Activated T-helper 2 cell treated with anti-CD3 and anti-CD28 coated beads, Interferon-gamma antibody, Interleukin-2, Interleukin-4, amounts not matched to agents 10 μg/mL and 5 μg/mL and 100 μg/mL, durations not matched to agents 14 hours and 24 hours and 36 hours (primary cell): Measurements from ENCODE around the gene YIPF1. TPM values are rescaled to one million over a fixed set of nuclear protein-coding genes. Genes with fewer than 3 reads are reported as not detected.

Experiments
- DNase-seq: peaks from one replicate; pipeline ENCODE4 v3.0.0; 2021; ENCODE audit warnings: low spot score
- H3K27ac Mint-ChIP-seq: one replicate; pipeline ENCODE4 v1.8.0; 2021; ENCODE audit warnings: mixed read lengths
- H3K27me3 Mint-ChIP-seq: one replicate; pipeline ENCODE4 v1.8.0; 2021; ENCODE audit warnings: low read depth, mixed read lengths
- H3K36me3 Mint-ChIP-seq: one replicate; pipeline ENCODE4 v1.8.0; 2021; ENCODE audit warnings: low read depth, mixed read lengths
- H3K4me1 Mint-ChIP-seq: one replicate; pipeline ENCODE4 v1.8.0; 2021; ENCODE audit warnings: low read depth, mixed read lengths
- H3K4me3 Mint-ChIP-seq: one replicate; pipeline ENCODE4 v1.8.0; 2021; ENCODE audit warnings: low read depth, mild to moderate bottlenecking, moderate library complexity, mixed read lengths
- H3K9me3 Mint-ChIP-seq: one replicate; pipeline ENCODE4 v1.8.0; 2021; ENCODE audit warnings: mixed read lengths
- intact Hi-C: fragments of 100-400 bp; cut with micrococcal nuclease; formaldehyde crosslinking; loops from one replicate; pipeline ENCODE4 v1.15.1; 2023
- total RNA-seq: library from RNA; stranded (reverse); gene quantifications from 2 replicates; pipeline ENCODE4 v1.2.3, GENCODE V29; 2022

The YIPF1 gene
- total RNA-seq, 1 donor from 2014 or later: 14.8 TPM

GRCh38 chr1:53911442-53911841 lies 21.8 kb upstream of the YIPF1 start:
- H3K4me3 Mint-ChIP-seq: no peak overlapping the region
- peaks cover 8% of the 10 kb centered on the region for H3K4me1 Mint-ChIP-seq
- no peaks in the 10 kb centered on the region for H3K27me3 Mint-ChIP-seq
- no peak for DNase-seq
- peaks cover 17% of the 10 kb centered on the region for H3K36me3 Mint-ChIP-seq
- intact Hi-C loops: no loop called here
- H3K27ac Mint-ChIP-seq: no peak overlapping the region
- no peaks in the 10 kb centered on the region for H3K9me3 Mint-ChIP-seq

GRCh38 chr1:53909946-53910345 lies 20.3 kb upstream of the YIPF1 start:
- Mint-ChIP-seq H3K27ac (no peak overlapping the region), H3K4me1 (no peaks in the 10 kb centered on the region), H3K36me3 (peaks cover 7% of the 10 kb centered on the region), H3K9me3 (no peaks in the 10 kb centered on the region), H3K27me3 (no peaks in the 10 kb centered on the region), H3K4me3 (no peak overlapping the region)
- no peak for DNase-seq
- intact Hi-C loops: no loop called here

DNA sequence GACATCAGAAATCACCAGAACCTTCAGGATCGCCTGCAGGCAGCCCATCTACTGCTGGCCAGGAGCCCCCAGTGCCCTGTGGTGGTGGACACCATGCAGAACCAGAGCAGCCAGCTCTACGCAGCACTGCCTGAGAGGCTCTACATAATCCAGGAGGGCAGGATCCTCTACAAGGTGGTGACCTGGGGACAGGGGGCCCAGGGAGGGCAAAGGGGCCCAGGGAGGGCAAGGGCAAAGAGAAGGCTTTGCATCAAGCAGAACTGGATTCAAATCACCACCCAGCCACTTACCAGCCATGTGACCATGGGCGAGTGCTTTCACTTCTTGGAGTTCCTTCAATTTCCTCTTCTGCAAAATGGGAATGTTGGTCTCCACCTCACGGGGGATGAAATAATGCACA lies 16.5 kb upstream of the YIPF1 start:
- H3K9me3 Mint-ChIP-seq: no peaks in the 10 kb centered on the region
- no peaks in the 10 kb centered on the region for H3K27me3 Mint-ChIP-seq
- H3K27ac Mint-ChIP-seq: no peak overlapping the region
- DNase-seq: no peak
- peaks cover 4% of the 10 kb centered on the region for H3K4me1 Mint-ChIP-seq
- intact Hi-C loops: no loop called here
- no peak overlapping the region for H3K4me3 Mint-ChIP-seq
- H3K36me3 Mint-ChIP-seq: no peaks in the 10 kb centered on the region

DNA sequence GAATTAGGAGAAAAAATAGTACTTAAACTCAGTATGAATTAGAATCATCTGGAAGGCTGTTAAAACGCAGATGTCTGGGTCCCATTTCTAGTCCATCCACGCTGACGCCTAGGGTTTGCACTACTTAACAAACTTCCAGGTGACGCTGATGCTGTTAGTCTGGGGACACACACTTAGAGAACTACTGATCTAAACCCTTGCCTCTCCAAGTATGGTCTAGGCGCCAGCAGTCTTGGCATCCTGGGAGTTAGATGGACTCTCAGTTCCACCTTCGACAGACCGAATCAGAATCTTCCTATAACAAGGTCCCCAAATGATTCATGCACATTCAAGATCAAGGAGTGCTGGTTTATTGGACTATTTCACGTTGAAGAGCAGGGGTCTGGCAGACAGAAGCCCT lies 15.9 kb upstream of the YIPF1 start:
- Mint-ChIP-seq H3K4me1 (peaks cover 6% of the 10 kb centered on the region), H3K27ac (no peak overlapping the region), H3K27me3 (no peaks in the 10 kb centered on the region), H3K9me3 (no peaks in the 10 kb centered on the region), H3K36me3 (no peaks in the 10 kb centered on the region), H3K4me3 (no peak overlapping the region)
- intact Hi-C loops: no loop called here
- no peak for DNase-seq

- Mint-ChIP-seq H3K27ac (no peak overlapping the region), H3K4me3 (no peak overlapping the region), H3K9me3 (no peaks in the 10 kb centered on the region), H3K36me3 (no peaks in the 10 kb centered on the region), H3K4me1 (peaks cover 6% of the 10 kb centered on the region), H3K27me3 (no peaks in the 10 kb centered on the region)
- DNase-seq: no peak
- intact Hi-C loops: no loop called here
Observed at GRCh38 chr1:53902235-53903138, 12.9 kb upstream of the YIPF1 start.

- no peaks in the 10 kb centered on the region for H3K27me3 Mint-ChIP-seq
- H3K4me3 Mint-ChIP-seq: no peak overlapping the region
- no peak for DNase-seq
- H3K9me3 Mint-ChIP-seq: no peaks in the 10 kb centered on the region
- H3K36me3 Mint-ChIP-seq: no peaks in the 10 kb centered on the region
- H3K4me1 Mint-ChIP-seq: peaks cover 6% of the 10 kb centered on the region
- no peak overlapping the region for H3K27ac Mint-ChIP-seq
- intact Hi-C loops: no loop called here
Observed at GRCh38 chr1:53899708-53900107, 10.1 kb upstream of the YIPF1 start.

DNA sequence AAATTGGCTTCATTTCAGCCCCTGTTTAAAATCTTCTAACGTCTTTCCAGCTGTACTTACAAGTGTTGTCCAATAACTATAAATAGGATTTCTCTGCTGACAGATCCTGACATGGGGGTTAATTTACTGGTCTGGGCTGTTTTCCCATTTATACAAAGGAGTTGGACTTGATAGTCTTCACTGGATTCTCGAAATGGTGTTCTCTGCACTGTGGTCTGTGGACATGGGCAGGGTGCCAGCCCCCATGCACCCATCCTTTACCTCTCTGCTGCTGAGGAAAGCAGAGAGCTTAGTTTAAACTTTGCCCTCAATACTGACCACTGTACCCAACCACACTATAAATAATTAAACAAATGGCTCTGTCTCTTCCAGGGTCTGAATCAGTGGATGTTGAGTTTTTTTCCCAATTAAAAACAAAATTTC lies 9.6 kb upstream of the YIPF1 start:
- no peak for DNase-seq
- Mint-ChIP-seq H3K9me3 (no peaks in the 10 kb centered on the region), H3K36me3 (no peaks in the 10 kb centered on the region), H3K4me3 (no peak overlapping the region), H3K27me3 (no peaks in the 10 kb centered on the region), H3K27ac (no peak overlapping the region), H3K4me1 (peaks cover 6% of the 10 kb centered on the region)
- intact Hi-C loops: no loop called here

DNA sequence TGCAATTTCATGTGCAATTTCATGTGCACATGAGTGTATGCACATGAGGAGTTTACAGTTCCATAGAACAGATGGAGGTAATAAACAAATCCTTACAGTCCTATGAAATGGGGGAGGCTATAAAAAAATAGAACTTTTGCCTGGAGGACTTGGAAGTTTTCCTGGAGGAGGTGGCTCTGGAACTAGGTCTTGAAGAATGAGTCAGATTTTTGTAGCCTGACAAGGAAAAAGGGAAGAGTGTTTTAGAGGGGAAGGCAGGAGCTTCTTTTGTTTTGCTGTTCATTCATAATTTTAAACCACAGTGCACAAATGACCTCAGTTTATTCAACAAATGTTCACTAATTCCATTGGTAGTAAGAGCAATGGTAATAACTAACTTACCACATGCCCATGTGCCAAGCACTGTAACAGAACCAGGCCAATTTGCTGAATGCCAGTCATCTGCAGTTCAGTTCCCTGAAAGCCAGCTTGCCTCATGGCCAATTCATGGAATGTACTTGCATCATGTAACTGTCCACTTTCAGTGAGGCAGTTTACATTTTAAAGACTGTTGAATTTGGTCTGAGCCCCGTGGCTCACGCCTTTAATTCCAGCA lies 7.1 kb upstream of the YIPF1 start:
- Mint-ChIP-seq H3K9me3 (no peaks in the 10 kb centered on the region), H3K4me1 (peaks cover 6% of the 10 kb centered on the region), H3K36me3 (no peaks in the 10 kb centered on the region), H3K27me3 (no peaks in the 10 kb centered on the region), H3K4me3 (no peak overlapping the region), H3K27ac (no peak overlapping the region)
- intact Hi-C loops: no loop called here
- no peak for DNase-seq

- DNase-seq: no peak
- no peaks in the 10 kb centered on the region for H3K36me3 Mint-ChIP-seq
- no peak overlapping the region for H3K4me3 Mint-ChIP-seq
- intact Hi-C loops: no loop called here
- peaks cover 5% of the 10 kb centered on the region for H3K4me1 Mint-ChIP-seq
- no peaks in the 10 kb centered on the region for H3K27me3 Mint-ChIP-seq
- H3K27ac Mint-ChIP-seq: no peak overlapping the region
- H3K9me3 Mint-ChIP-seq: no peaks in the 10 kb centered on the region
Observed at GRCh38 chr1:53895421-53895820, 5.8 kb upstream of the YIPF1 start.

- Mint-ChIP-seq H3K4me3 (no peak overlapping the region), H3K27ac (no peak overlapping the region), H3K4me1 (peaks cover 10% of the 10 kb centered on the region), H3K27me3 (no peaks in the 10 kb centered on the region), H3K36me3 (no peaks in the 10 kb centered on the region), H3K9me3 (no peaks in the 10 kb centered on the region)
- intact Hi-C loops: no loop called here
- no peak for DNase-seq
Observed at GRCh38 chr1:53894644-53895043, 5.0 kb upstream of the YIPF1 start.

- intact Hi-C loops: no loop called here
- Mint-ChIP-seq H3K36me3 (no peaks in the 10 kb centered on the region), H3K4me3 (no peak within 1 kb of the TSS), H3K4me1 (peaks cover 10% of the 10 kb centered on the region), H3K27ac (no peak within 1 kb of the TSS), H3K27me3 (no peaks in the 10 kb centered on the region), H3K9me3 (no peaks in the 10 kb centered on the region)
- no peak for DNase-seq
Observed at GRCh38 chr1:53893999-53894636, 4.5 kb upstream of the YIPF1 start, which contains the start of gene DIO1. Gene DIO1, plus strand, starts transcription at chr1:53894187. Its CDS starts 24 bp downstream, at chr1:53894211.

DNA sequence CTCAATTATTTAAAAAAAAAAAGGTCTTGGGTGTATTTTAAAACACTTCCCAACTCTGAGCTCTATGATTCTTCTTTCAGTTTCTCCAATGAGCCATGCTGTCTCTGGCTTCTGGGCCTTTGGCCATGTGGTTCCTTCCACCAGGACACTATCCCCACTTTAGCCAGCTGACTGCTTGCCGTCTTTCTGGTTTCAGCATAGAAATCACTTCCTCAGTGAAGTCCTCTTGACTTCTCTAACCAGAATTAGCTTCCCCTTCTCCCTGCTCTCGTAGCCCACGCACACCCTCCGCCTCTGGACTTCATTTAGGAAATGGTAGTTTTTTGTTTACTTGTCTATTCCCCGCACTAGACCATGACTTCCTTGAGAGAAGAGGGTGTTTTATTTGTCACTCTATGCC lies 3.3 kb upstream of the YIPF1 start:
- no peaks in the 10 kb centered on the region for H3K27me3 Mint-ChIP-seq
- intact Hi-C loops: no loop called here

DNA sequence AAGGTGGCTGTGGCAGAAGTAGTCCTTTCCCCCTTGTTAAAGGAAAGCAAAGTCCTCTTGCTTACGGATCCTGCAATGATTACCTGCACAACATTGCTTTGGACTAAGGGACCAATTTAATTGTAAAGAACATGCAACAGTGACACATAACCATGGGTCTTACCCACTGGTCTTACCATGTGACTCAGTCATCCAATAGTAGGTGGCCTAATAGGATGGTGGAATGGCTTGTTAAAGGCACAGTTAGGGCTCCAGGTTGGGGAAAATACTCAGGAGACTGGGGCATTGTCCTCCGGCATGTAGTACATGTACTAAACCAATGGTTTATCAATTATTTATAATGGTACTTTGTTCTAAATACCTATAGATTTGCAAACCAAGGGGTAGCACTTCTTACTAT lies 2.1 kb upstream of the YIPF1 start:
- H3K4me1 Mint-ChIP-seq: peaks cover 19% of the 10 kb centered on the region
- no peak overlapping the region for H3K27ac Mint-ChIP-seq
- no peak for DNase-seq
- H3K9me3 Mint-ChIP-seq: no peaks in the 10 kb centered on the region
- peaks cover 16% of the 10 kb centered on the region for H3K36me3 Mint-ChIP-seq
- intact Hi-C loops: no loop called here
- no peak overlapping the region for H3K4me3 Mint-ChIP-seq
- H3K27me3 Mint-ChIP-seq: no peaks in the 10 kb centered on the region

More for the DNA sequence above, 3.3 kb upstream of the YIPF1 start:
- no peaks in the 10 kb centered on the region for H3K9me3 Mint-ChIP-seq
- peaks cover 17% of the 10 kb centered on the region for H3K4me1 Mint-ChIP-seq
- H3K36me3 Mint-ChIP-seq: peaks cover 5% of the 10 kb centered on the region
- DNase-seq: no peak
- H3K27ac Mint-ChIP-seq: no peak overlapping the region
- no peak overlapping the region for H3K4me3 Mint-ChIP-seq
